ENCODE measurements around the gene UGT3A1.

DNA sequence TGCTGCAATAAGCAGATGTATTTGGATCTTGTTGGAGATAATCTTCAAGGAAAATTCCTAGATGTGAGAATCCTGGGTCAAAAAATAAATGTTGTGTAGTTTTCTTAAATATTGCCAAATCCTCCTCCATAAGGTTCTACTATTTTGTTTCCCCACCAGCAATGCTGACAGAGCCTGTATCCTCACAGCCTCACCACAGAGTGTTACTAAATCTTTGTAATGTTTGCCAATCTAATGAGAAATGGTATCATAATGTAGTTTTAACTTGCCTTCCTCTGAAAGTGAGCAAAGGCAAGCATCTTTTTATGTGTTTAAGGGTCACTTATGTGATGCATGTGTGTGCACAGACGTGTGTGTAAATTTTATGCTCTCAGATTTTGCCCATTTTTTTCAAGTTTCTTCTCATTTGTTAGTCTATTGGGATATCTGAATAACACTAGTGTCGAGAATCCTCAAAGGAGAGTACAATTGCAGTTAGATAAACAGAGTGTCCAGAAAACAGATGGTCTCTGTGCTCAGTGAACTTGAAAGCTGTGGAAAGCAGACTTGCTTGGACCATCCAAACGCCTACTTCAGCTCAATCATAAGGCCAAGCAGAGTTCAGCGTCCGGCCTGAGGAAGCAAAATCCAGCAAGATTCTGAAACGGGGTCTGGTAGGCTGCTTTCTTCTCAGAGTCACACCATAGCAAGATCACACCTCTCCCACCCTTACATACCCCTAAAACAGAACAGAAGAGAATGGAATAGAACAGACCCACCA lies 35.7 kb upstream of the UGT3A1 start:
- no peak for TF ChIP-seq TCF7L2 (IDR thresholded peaks at IDR 0.05; ENCODE audit: low read depth, low read length)
- no peak for TF ChIP-seq POLR2AphosphoS5 (IDR thresholded peaks at IDR 0.05; ENCODE audit: low read depth, low read length)
- TF ChIP-seq, protein P1, sequence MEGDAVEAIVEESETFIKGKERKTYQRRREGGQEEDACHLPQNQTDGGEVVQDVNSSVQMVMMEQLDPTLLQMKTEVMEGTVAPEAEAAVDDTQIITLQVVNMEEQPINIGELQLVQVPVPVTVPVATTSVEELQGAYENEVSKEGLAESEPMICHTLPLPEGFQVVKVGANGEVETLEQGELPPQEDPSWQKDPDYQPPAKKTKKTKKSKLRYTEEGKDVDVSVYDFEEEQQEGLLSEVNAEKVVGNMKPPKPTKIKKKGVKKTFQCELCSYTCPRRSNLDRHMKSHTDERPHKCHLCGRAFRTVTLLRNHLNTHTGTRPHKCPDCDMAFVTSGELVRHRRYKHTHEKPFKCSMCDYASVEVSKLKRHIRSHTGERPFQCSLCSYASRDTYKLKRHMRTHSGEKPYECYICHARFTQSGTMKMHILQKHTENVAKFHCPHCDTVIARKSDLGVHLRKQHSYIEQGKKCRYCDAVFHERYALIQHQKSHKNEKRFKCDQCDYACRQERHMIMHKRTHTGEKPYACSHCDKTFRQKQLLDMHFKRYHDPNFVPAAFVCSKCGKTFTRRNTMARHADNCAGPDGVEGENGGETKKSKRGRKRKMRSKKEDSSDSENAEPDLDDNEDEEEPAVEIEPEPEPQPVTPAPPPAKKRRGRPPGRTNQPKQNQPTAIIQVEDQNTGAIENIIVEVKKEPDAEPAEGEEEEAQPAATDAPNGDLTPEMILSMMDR (IDR thresholded peaks at IDR 0.05): no peak
- TF ChIP-seq SIN3A (IDR thresholded peaks at IDR 0.05; ENCODE audit: borderline replicate concordance, insufficient read depth, low read depth, low read length): no peak
